ENCODE results near the gene MARCHF2. TPM values are rescaled to one million over a fixed set of nuclear protein-coding genes. Genes with fewer than 3 reads are reported as not detected.
"Not testable (repeated sequence)": the region's sequence is repeated elsewhere in the genome, so short reads cannot be mapped to it uniquely, and the experiment has no call there.

MARCHF2 gene
- total RNA-seq, 1 donor from 2014 or later = 101 TPM

DNA sequence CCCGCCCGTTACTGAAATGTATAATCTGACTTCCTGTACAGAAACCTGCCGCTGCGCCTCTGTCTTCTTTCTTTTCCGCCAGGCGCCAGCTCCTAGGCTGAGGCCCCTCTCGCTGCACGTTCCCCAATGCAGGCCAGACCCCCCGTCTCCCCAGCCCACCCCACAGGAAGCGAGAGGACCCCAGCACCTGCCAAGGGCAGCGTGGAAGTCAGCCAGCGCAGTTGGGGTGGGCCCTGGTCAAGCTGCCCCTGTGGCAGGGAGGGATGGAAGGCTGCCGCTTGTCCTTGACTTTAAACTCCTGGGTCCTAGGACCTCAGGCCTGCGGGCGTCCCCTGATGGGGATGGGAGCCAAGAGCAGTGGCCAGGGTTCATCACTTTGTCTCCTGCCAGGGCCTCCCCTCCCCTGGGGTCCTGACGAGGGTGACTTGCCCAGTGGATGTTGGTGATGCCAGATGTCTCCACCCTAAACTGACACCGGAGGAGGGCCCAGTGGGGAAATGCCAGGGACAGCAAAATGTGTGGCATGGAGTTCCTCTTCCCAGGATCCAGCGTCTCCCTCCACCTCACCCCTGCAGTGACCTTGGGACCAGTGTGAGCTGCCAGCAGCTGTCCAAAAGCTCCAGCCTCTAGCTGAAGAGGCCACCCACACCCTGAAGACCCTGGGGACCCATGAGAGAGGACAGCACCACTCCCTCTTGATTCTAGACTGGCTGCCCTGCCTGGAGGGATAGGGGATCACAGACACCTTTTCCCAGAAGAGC, 8.5 kb upstream of the MARCHF2 start:
- DNase-seq (ENCODE audit: low spot score) = no peak

- DNase-seq (ENCODE audit: low spot score) = not testable (repeated sequence)
Measured at GRCh38 chr19:8410718-8411117, 2.4 kb upstream of the MARCHF2 start.

DNA sequence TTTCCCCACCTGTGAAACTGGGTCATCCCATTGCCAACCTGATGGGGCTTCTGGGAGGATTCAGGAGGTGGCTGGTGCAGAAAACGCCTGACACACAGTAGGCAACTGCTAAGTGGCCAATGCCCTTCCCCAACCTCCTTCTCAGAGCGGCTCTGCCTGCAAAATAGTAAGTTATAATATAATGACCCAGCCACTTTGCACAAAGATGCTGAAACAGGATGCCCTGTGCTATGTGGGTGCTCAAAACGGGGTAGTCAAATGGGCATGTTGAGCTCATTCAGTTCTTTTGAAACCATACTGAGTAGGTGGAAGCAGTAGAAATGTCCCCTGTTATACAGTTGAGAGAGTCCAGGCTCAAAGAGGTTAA, 507 bp downstream of the MARCHF2 start:
- no peak for DNase-seq (ENCODE audit: low spot score)

GRCh38 chr19:8416796-8417195, 3.7 kb downstream of the MARCHF2 start:
- DNase-seq (ENCODE audit: low spot score) = no peak

GRCh38 chr19:8421484-8422461, 8.7 kb downstream of the MARCHF2 start:
- DNase-seq (ENCODE audit: low spot score) = no peak

DNA sequence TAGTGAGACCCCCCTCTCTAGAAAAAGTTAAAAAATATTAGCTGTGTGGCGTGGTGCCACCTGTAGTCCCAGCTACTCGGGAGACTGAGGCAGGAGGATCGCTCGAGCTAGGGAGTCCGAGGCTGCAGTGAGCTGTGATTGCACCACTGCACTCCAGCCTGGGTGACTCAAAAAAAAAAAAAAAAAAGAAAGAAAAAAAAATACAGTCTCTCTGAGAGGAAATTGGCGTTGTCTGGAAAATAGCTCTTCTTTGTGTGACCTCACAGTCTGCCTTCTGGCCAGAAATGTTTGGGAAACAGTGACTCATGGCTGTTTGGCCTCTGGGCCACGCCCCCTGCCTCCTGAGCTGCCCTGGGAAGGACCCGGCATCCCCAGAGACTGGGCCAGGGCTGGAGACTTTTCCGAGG, 10.7 kb downstream of the MARCHF2 start:
- DNase-seq (ENCODE audit: low spot score) = peak; percentile 93

GRCh38 chr19:8425331-8425730, 12.2 kb downstream of the MARCHF2 start:
- not testable (repeated sequence) for DNase-seq (ENCODE audit: low spot score)

DNA sequence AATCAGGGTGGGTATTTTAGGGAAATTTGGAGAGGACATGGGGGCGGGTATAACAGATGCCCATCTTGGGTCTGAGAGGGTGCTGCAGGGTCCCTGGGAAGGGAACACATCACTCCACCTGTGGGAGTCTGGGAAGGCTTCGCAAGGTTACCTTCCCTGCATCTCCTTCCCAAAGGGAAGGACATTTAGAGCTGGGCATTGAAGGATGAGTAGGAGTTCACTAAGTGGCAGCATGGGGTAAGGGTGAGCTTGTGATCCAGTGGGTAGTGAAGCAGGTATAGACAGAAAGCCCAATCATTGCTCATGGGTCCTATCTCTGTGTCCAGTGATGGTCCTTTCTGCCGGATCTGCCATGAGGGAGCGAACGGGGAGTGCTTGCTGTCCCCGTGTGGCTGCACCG, 13.2 kb downstream of the MARCHF2 start:
- no peak for DNase-seq (ENCODE audit: low spot score)

DNA sequence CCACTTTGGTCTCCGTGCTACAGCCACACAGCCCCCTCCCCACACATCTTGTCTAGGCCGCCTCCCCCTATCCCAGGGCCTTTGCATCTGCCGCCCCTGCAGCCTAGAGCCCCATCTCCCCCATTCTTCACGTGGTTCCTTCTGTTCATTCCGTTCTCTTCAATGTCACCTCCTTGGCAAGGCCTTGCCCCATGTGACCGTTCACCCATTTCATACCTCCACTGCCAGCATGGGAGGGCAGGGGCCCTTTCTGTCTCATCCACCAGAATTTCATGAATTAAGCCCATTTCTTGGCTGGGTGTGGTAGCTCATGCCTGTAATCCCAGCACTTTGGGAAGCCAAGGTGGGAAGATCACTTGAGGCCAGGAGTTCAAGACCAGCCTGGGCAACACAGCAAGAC, 15.9 kb downstream of the MARCHF2 start:
- DNase-seq (ENCODE audit: low spot score) = no peak

- no peak for DNase-seq (ENCODE audit: low spot score)
Measured at GRCh38 chr19:8429826-8430225, 16.7 kb downstream of the MARCHF2 start.

GRCh38 chr19:8430650-8431049, 17.5 kb downstream of the MARCHF2 start:
- DNase-seq (ENCODE audit: low spot score) = no peak

- no peak for DNase-seq (ENCODE audit: low spot score)
Measured at GRCh38 chr19:8438236-8438635, 25.1 kb downstream of the MARCHF2 start.

GRCh38 chr19:8441725-8442544, 28.8 kb downstream of the MARCHF2 start:
- DNase-seq (ENCODE audit: low spot score) = no peak

- DNase-seq (ENCODE audit: low spot score) = peak; percentile 45
Measured at GRCh38 chr19:8444140-8444676, 31.1 kb downstream of the MARCHF2 start.

GRCh38 chr19:8444677-8445487, 31.8 kb downstream of the MARCHF2 start, which contains the start of gene HNRNPM:
HNRNPM (plus strand) TSS chr19:8444975; CDS start chr19:8444999, 24 bp downstream.
- peak; percentile 100 for DNase-seq (ENCODE audit: low spot score)

GRCh38 chr19:8445488-8446001, 32.4 kb downstream of the MARCHF2 start:
- peak; percentile 92 for DNase-seq (ENCODE audit: low spot score)

- DNase-seq (ENCODE audit: low spot score) = no peak
Measured at GRCh38 chr19:8446061-8446709, 33.1 kb downstream of the MARCHF2 start.

GRCh38 chr19:8449830-8450229, 36.7 kb downstream of the MARCHF2 start:
- DNase-seq (ENCODE audit: low spot score) = peak; percentile 20

DNA sequence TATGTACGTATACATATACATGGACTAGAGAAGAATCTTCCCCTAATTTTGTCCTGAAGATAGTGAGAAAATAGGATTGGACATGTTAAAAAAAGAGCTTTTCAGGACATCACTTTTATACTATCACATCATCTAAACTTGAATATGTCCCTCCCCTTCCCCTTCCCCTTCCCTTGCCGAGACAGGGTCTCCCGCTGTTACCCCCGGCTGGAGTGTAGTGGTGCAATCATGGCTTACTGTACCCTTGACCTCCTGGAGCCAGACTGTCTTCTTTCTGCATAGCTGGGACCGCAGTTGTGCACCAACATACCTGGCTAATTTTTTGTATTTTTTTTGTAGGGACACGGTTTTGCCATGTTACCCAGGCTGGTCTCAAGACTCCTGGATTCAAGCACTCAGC, 38.3 kb downstream of the MARCHF2 start:
- no peak for DNase-seq (ENCODE audit: low spot score)
